HG02642 (cell line): ENCODE data around the gene S100A8.
"Not testable (repeated sequence)": the region's sequence is repeated elsewhere in the genome, so short reads cannot be mapped to it uniquely, and the experiment has no call there.

Experiments
- ATAC-seq: cut with Tn5 transposase; IDR thresholded peaks from one replicate; pipeline ENCODE4 v1.9.1; 2021; ENCODE audit warnings: mild to moderate bottlenecking; ENCODE audit not compliant: unreplicated experiment, poor library complexity

Gene S100A8

DNA sequence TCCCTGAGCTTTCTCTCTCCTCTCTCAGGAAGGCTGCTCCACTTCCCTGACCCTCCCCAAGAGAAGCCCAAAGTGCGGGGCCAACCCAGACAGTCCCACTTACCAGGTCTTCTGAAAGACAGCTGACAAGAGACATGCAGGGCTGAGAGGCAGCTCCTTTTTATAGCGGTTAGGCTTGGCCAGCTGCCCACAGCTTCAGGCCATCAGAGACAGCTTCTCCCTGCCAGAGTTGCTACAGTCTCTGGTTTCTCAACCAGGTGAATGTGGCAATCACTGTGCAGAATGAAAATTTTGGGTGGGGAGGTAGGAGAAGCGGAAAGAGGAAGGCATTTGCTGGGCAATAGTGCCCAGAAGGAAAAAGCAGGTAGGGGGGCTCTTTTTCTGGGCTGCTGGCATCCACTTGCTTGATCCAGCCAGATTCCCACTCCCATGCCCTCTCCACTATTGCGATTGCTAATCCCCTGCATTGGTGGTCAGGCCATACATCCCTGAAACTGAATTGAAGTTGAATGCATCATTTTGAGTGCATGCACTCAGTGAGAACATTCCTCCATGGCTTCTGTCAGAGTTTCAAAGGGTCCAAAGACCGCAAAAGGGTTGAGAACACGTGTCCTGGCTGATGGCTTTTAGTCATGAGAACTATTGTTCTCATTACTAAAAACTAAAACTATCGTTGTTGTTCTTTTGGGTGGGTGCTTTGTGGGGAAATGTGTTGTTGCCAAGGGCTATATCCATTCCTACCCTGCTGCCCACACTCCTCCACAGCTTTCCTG is at the start of gene S100A8:
S100A8 (minus strand) TSS at position 136 of the 773 bp plus-strand sequence. CDS start 538 bp downstream, outside the sequence.
- no peak for ATAC-seq

DNA sequence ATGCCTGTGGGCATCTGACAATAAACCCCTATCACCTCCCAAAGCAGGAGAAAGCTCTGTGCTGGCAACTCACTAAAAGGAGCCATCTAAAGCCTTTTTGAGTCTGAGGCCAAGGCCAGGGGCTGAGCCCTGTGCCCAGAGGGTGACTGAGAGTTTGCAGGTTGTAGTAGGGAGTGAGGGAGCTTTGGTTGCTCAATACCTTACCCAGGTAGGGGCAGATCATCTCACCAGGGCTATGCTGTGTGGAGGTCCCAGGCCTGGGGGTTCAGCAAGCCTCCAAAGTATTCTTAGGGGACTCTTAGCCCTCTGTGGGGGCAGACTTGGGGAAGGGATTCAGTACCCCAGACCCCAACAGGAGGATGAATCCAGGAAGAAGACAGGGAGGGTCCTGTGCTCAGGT is 48.4 kb upstream of the S100A8 start:
- ATAC-seq: no peak

DNA sequence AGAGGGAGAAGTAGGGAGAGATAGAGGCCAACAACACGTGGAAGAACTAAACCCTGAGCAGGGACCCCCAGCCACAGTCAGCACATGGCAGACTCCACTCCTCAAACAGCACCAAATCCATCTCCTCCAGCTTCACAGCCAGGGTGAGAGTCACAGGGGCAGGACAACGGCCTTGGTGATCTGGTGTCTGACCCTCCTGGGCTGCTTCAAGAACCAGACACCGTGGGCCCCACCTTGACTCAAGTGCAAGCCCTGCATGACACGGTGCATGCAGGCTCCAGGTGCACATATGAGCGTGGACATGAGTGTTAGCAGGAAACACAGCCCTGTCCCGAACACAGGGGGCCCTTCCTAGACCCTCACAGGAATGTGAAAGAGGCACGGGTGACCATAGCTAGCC is 47.7 kb upstream of the S100A8 start:
- ATAC-seq: no peak

DNA sequence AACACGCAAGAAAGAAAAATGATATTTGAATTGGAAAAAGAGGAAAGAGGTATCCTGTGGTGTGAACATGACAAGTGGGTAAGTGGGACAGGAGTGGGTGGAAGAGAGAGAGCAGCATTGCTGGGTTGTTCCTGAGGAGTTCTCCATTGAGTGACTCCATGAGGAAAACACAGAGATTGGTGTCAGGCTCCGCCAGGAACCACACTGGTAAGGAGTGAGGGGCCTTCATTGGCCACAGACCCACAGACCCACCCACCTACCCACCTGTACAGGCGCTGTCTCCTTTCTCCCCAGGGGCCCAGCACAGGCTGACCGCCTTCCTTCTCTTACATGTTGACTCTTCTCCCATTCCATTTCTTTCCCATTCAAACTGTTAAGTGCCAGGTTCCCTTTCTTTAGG is 46.4 kb upstream of the S100A8 start:
- ATAC-seq: no peak

DNA sequence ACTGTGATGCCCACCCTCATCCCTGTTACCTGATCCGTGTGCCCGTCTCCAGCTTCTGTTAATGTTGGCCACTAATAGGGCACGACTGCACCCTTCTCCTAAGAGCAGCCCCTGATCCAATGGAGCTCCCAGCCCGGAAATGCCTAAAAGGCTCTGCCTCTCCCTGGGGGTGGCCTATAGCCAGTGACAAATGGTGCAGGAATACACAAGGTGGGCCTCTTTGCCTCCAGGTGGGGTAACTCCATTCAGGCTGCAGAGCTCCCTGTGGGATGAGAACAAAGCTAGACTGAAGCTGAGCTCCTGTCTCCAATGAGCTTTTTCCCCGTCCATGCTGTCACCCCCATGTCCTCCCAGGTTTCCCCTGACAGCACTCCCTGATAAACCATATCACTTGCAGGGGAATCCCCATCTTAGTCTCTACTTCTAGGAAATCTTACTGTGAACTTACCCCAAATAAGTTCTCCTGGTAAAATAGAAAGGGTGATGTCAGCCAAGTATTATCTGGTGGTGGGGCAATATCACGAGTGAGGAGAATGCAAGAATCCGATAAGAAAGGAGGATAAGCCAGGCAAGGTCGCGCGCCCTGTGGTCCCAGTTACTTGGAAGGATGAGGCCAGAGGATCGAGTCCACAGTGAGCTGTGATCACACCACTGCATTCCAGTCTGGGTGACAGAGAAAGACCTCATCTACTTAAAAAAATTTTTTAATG is 44.0 kb upstream of the S100A8 start:
- ATAC-seq: no peak

DNA sequence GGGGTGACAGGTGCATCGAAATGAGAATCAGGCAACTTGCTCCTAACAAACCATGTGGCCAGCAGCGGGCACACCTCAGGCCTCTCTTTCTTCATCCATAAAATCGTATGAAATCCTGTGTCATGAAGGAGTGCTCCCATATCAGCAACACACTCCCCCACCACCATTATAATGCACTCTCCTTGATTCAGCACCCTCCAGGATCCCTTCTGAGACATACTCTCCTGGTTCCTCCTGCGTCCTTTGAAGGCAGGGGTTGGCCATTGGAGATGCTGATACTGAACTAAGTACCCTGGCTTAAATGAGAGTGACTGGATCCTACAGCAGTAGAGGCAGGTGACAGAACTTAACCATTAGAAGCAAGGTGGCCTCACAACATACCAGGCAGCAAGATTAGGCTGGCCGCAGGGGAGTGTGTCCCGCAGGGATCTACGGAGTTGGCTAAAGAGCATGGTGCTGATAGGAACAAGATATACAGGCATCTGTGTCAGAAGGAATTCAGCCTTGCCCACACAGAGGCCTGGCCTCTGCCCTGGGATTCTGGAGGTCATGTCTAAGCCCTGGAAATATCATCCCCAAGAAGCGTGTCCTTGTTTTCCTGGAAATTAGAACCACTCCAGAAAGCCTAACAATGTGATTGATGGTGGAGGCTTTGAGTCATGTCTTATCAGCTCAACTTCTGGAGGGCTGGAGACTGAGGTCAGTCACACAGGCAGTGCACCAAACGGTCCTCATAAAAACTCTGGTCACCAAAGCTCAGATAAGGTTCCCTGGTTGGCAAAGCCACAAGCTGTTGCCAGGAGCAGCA is 42.2 kb upstream of the S100A8 start:
- ATAC-seq: no peak

DNA sequence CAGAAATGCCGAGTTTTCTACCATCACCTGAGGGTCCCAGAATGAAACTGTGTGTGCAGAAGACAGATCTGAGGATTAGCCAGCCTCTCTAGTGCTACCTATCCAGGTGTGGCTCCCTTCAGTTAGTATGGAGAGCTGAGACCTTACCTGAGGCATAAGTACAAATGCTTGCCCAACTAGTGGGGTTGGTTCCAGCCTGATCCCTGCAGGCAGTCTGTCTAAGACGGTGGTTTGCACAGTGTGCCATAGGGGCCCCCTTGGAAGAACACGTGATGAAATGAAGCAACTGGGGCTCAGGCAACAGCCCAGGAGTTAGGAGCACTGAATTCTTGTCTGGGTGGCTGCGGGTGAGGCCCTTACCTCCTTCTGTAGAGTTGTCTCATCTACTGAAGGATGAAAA is 41.1 kb upstream of the S100A8 start:
- ATAC-seq: no peak

DNA sequence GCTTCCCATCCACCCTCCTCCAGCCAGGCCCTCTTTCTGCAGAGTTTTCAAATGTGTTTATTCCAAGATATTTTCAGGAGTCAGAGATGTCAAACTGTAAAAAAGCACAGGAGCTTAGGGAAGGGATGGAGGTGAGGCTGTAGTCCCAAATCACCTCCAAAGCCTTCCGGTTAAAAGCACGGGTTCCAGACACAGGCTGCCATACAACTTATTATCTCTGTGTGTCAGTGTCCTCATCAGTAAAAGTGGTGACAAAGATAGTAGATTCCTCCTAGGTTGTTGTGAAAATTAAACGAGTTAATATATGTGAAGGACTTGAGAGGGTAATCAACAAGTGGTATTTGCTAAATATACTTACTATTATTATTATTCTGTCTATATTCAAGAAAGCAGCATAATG is 40.6 kb upstream of the S100A8 start:
- no peak for ATAC-seq

DNA sequence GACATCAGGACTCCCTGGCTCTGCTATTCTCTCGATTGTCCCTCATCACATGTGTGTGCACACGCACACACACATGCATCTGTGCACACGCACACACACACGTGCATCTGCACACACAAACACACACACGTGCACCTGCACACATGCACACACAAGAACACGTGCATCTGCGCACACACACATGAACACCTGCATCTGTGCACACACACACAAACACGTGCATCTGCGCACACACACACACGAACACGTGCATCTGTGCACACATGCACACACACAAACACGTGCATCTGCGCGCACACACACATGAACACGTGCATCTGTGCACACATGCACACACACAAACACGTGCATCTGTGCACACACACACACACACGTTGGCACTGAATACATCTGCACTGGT is 40.1 kb upstream of the S100A8 start:
- no peak for ATAC-seq

DNA sequence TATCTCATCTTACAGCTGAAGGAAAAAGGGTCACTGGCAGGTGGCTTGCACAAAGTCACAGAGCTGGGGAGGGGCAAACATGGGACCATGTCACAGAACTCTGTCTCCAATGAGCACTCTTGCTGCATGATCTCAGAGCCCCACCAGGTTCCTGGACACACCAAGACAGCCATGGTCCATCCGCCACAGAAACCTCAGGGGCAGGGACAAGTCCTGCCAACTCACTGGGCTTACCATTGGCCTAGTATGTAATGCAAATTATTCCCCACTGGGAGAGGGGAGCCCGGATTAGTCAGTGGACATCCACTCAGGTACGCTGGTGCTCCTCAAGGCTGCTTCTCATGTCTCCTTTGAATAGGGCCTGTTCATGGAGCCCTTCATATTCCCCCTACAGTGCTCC is 39.7 kb upstream of the S100A8 start:
- no peak for ATAC-seq

DNA sequence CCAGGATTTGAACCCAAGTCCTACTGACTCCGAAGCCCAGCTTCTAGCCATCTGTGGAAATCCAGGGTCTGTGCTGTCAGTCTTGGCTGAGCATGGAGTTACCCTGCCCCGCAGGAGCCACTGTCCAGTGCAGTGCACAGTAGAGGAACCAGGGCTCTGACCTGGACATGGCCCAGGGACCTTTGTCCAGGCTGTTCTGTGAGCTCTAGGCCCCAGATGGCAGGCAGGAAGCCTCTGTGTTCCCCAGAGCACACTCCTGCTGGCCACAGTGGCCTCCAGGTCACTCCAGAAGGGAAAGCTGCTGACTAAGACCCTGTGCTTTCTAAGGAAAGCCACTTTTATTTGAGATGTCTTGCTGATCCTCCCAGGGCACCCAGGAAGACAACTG is 39.3 kb upstream of the S100A8 start:
- no peak for ATAC-seq

DNA sequence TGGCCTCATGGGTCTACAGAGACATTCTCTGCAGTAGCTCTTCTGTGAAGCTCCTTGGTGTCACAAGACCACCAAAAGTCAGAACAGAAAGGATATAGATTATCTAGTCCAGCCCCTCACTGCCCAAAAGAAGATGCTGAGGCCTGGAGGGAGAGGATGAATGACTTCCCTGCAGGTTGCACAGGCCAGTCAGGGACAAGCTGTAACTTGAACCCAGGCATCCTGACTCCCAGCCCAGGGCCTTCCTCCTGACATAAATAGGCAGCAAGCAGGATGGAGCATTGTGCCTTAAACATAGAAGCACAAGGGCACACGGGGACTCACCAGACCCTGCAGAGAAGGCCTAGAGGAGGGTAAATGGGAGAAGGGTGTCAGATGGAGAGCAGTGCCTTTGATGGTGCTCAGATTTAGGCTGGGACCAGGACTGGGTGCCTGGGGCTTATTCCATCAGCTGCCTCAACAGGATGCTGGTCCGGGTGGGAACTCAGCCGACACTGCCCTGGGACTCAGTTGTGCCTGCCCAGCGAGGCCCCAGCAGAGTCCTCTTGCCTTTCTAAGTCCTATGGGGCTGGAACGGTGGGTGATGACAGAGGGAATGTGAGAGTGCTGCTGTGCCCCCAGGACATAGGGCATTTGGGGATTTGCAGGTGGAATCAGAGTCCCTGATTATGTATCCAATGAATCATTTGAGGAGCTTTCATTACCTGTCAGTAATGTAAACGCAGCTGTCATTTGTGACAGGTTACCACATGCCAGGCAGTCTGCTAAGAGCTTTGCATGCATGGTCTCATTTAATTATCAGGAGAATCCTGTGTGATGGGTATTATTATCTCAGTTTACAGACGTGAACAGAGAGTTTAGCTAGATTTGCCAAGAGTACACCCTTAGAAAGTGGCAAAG is 38.6 kb upstream of the S100A8 start:
- ATAC-seq: no peak

DNA sequence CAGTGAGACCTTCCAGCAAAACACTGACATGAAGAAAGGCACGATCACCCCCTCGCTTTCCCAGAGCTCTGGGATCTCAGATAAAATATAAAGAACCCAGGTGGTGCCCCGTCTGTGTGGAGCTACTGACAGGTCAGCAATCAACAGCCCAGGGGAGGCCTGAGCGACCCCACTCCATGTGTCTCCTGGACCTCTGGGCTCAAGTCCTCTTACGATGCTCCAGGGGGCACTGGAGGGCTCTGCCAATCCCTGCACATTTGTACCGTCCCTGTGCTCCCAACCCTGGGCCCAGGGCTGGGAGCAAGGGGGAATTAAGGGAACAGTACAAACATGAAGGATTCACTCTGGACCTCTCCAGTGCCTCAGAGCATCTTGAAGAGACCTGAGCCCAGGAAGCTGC is 37.9 kb upstream of the S100A8 start:
- no peak for ATAC-seq

DNA sequence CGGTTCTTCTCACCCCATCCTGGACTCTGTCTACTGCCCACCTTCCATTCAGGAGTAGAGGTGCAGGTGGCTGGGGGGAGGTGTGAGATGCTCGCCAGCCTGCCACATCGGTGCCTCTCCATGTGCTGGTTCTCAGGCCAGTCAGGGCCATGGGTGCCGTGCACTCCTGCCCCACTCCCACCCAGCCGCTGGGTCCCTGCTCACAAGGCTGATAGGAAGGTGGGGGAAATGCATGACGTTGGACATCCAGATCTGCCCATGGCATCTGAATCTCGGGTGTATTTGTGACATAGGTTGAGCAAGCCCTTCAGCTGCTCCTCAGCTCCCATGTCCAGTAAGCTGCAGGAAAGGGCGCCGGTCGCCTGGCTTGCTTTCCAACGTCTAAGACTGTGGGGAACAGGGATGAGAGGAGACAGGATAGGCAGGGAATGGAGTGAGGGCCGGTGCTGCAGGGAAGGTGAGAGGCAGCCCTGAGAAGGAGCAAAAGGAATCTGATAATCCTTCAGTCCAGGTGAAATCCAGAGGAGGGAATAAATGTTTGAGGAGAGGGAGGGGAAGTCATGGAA is 37.3 kb upstream of the S100A8 start:
- no peak for ATAC-seq

DNA sequence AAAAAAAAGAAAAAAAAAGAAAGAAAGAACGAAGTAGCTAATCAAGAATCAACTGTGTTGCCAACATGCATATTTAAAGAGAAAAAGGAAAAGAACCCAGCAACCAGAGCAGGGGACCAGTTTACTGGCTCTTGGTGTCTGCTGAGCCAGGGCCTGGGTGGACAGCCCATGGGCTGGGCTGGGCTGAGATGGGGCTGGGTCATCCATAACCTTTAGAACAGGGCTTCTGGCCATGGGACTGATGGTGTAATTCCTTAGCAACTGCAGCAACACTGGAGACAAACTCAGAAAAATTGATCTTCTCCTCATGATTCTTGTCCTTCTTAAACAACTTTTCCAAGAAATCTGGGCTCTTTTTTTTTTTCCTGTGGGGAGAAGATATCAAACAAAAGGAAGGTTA is 35.9 kb upstream of the S100A8 start:
- ATAC-seq: no peak

DNA sequence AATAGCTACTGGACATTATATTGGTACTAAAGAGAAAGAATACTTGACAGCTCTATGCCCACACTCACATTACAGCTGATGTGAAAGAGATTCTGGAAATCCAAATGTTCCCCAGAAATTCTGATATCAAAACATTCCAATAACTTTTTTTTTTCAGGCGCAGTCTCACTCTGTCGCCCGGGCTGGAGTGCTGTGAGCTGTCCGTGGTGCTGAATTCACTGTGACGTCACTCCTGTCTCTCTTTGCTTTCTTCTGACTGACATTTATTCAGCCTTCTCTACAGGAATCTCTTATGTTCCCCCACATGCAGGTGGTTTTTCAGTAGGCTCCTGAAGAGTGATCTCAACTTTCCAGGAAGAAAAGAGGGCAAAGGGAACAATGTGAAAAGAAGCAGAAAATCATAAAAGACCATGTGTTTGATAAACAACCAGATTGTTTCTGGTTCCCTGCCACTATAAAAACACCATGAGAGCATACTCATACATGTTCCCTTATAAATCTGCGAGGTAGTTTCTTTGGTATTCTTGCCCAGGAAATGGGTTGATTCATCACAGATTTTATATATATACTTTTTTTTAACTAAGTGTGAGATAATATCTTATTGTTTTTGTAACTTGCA is 31.7 kb upstream of the S100A8 start:
- ATAC-seq: no peak

DNA sequence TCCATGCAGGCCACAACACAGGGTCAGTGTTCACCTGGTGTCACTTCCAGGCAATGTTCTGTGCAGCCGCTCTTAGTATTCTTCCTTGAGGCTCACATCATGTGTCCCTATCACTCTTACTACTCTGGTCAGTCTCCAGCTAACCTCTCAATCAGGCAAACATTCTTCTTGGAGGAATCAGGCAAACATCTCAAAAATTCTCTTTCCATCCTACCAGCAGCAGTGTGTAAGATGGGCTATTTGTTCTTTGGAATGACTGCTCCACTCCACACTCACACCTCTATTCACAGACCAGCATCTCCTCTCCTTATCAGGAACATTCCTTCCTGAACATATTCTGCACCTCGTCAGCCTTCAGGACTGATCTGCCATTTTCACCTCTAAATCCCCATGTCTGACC is 29.4 kb upstream of the S100A8 start:
- ATAC-seq: no peak

DNA sequence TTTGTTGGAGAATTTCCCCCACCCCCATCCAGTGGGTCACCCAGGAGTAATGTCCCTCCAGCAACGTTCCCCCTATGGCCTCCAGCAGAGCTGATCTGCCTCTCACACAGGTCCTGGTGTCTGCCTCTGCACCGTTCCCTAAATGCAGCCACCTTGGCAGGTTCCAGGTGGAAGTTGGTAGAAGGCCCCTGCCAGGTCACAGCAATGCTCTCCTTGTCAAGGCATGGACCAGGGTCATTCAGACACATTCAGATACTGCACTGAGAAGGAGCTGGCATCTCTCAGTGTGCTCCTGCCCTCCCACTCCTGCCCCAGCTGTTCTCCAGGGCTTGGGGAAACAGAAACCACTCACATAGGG is 28.5 kb upstream of the S100A8 start:
- not testable (repeated sequence) for ATAC-seq

DNA sequence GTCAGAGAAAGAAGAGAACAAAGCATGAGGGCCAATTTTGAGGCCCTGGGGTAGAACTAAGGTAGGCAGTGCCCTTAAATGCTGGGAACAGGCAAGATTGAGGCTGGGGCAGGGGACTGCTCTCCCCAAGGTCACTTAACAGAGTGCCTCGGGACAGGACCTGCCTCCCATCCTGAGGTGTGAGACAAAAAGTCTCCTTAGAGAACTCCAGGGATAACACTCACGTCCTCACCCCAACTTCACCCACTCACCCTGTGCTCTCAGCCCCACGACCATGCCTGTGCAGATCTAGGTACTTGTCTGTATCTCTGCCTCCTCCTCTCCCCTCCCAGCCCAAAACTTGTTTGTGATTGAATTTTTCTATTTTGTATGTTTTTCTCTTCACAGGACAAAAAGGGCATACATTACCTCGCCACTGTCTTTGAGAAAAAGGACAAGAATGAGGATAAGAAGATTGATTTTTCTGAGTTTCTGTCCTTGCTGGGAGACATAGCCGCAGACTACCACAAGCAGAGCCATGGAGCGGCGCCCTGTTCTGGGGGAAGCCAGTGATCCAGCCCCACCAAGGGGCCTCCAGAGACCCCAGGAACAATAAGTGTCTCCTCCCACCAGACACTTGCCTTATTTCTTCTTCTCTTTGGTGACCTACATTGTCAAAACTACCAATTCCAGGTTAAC is 28.0 kb upstream of the S100A8 start:
- ATAC-seq: not testable (repeated sequence)
